Activated effector memory CD4-positive, alpha-beta T cell treated with anti-CD3 and anti-CD28 coated beads, Interleukin-2, amount 50 U/mL, for 16 hours (primary cell): ENCODE measurements around the gene KDM4D.
"Not testable (repeated sequence)": the region's sequence is repeated elsewhere in the genome, so short reads cannot be mapped to it uniquely, and the experiment has no call there.

Source experiments
- DNase-seq: peaks from one replicate; pipeline ENCODE4 v3.0.0-alpha.2; 2020

The KDM4D gene

DNA sequence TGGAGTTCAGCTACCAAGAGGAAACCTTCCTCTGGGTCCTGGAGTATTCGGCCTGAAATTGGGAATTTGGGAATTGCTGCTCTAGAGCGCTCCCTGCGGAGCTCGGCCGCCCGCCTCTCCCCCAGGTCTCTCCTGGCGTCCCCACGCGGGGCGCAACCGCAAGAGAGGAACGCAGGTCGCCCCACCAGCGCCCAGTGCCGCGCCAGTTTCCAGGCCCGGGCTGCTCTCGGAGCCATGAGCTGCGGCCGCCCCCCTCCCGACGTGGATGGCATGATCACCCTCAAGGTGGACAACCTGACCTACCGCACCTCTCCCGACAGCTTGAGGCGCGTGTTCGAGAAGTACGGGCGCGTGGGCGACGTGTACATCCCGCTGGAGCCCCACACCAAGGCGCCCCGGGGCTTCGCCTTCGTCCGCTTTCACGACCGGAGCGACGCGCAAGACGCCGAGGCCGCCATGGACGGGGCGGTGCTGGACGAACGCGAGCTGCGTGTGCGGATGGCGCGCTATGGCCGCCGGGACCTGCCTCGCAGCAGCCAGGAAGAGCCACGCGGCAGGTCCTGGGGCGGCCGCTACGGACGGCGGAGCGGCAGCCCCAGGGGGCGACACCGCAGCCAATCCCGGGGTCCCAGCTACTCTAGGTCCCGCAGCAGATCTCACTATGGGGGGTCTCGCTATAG lies 64.0 kb downstream of the KDM4D start:
- not testable (repeated sequence) for DNase-seq

DNA sequence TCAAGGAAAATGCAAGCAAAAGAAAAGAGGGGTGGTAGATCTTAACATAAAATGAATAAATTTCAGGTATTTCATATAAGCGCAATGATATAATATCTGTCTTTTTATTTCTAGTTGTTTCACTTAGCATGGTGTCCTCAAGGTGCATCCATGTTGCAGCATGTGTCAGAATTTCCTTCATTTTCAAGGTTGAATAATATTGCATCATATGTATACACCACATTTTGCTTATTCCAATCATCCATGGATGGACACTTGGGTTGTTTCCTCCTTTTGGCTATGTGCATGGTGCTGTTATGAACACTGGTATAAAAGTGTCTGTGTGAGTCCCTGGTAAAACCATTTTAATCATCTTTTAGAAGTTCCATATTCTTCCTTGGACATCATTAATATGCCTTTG lies 68.7 kb downstream of the KDM4D start:
- DNase-seq = no peak

DNA sequence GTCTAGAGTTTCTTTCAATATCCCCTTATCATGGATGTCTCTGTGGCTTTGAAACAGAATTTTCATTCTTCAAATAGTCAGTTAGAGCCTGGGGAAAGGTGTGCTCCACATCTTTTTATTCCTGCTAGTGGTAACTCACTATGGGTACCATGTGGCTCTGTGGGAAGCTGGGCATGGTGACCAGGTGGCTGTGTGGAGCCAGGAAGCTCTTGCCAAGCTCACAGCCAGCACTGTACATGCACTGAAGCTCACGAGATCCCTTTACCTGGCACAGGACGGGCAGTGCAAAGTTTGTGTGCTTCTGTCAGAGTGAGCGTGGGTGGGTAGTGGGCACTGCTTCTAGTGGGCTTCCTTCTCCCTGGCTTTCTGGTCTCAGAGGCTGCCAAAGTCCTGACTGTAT lies 69.4 kb downstream of the KDM4D start:
- DNase-seq = no peak

DNA sequence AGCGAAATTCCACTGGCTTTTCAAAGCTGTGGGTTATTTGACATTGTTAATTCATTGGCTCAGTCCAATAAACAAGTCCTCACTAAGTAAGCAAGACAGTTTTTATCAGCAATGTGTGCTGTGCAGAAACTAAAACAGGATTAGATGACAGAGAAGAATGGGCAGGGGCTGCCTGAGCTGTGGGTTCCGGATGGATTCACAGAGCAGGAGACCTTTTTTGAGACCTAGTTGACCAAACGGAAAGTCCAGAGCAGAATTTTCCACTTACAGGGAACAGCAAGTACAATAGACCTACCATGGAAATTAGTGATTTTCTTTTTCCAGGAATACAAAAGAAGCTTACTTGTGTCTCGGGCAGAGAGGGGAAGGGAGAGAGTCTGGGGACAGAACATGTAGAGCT lies 70.5 kb downstream of the KDM4D start:
- no peak for DNase-seq

DNA sequence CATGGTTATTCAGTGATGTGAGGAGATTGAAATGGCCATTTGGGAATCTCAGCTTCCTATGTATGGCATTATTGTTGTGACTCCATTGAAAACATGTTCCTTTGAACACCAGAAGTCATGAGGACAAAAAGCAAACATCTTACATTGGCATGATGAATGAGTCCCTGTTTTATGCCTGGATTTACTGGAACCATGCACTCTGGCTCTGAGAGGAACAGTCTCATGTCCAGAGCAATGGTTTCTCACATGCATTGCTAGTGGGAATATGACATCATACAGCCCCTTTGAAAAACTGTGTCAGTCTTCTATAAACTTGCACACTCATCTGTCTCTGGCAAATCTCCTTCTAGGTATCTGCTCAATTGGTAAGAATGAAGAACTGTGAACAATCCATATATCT lies 72.3 kb downstream of the KDM4D start:
- no peak for DNase-seq
